GM18858 (cell line): ENCODE results near the gene TMEM222.

ENCODE experiments used
- ATAC-seq: cut with Tn5 transposase; IDR thresholded peaks from one replicate; pipeline ENCODE4 v1.9.1; 2021; ENCODE audit not compliant: unreplicated experiment

TMEM222 gene

DNA sequence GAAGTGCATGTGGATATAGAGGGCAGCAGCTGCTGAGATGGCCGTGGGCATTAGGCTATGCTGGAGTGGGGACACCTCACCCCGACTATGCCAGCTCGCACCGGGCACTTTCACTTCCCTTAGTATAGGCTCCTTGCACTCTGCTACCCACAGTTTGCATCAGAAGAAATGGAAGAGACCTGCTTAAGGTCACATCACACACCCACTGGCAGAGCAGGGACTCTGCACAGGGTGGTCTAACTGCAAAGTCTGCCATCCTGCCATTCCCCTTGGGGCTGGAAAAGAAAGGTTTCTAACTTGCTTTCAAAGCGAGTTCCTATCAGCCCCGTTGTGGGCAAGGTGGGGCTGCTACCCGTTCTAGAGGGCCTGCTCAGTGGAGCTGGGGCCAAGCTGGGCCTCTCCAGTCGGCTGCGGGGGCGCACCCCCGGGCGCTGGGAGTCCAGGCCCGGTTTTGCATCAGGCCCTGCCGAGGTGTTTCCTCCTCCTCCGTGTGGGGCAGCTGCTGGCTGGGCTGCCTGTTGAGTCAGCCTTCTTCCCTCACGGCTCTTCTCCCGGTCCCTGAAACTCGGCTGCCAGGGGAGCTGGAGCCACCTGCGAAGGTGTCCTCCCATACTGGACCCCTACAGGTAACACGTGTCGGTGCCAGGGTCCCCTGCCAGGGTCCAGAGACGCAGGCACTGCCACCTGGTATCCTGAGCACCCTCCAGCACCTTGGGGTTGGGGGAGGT, 19.7 kb downstream of the TMEM222 start, which contains the start of gene SYTL1:
TSS of gene SYTL1 (plus strand) at position 498 of the 728 bp plus-strand sequence. CDS start 3,313 bp downstream, outside the sequence.
- peak; percentile 48 for ATAC-seq

DNA sequence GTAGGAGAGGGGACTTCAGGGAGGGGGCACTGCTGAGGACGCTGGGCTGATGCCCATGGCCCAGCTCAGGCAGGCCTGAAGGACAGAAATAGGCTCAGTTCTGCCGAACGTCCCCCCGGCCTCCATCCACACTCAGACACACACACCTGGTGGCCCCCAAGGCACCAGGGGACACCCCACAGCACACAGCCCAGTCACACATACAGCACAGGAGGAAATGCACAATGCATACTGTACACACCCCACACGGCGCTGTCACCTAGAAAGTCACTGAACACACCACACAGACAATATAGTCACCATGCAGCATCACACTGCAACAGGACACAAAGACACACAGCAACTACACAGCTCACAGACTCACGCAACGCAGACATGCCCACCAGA, 20.4 kb downstream of the TMEM222 start:
- no peak for ATAC-seq

DNA sequence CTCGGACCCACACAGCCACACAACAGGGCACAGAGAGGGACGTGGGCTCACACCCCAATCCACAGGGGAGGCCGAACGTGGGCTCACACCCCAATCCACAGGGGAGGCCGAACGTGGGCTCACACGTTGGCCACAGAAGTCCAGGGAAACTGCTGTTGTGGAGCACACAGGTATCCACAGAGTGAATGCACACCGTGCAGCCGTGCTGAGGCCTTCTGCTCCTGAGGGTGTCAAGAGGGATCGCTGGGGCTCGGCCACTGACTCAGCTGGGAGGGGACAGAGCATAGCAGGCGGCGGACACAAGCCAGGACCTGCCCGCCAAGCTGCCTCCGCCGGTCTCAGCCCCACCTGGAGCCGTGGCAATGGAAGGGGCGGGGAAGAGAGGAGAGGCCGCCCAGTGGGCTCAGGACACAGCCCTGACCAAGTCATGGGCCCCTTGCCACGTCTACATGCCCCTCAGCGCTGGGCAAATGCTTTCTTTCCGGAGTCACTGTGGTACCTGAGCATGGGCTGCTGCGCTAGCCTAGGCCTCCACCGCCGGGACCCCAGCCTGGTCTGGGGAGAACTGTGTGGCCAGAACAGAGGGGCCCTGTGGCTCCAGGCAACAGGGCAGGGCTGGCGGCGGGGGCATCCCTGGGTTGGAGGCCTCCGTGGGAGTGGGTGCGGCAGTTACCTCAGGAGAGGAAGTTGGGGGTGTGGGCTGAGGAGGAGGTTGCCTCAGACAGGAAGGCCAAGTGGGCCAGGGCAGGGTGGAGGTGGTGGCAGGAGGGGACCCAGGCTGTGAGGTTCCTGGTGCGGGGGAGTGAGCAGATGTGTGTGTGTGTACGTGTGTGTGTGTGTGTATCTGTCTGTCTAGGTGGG, 21.0 kb downstream of the TMEM222 start:
- ATAC-seq = no peak

DNA sequence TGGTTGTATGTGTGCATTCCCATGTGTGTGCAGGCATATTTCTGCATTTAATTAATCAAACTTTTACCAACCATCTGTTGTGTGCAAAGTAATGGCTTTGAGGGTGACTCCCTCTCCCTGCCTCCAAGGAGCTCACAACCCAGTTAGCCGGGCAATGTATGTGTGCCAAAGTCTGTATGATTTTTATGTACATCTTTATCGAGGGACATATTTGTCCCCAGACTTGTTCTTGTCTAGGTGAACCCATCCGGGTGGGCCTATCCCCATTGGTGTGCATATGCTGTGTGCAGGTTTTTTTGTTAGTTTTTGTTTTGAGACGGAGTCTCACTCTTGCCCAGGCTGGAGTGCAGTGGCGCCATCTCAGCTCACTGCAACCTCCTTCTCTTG, 21.7 kb downstream of the TMEM222 start:
- ATAC-seq = no peak

DNA sequence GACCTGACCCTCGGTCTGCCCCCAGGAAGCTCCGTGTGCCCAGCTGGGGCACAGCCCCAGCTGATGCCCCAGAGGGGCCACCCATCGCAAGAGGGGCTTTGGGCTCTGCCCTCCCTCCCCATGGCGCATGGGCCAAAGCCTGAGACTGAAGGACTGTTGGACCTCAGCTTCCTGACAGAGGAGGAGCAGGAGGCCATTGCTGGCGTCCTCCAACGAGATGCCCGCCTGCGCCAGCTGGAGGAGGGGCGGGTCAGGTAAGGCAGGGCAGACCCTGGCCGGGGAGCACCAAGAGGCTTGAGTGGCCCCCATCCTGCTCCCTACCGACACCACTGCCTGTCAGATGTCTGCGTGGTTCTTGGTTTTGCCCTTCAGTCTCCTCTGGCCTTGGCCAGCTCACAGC, 23.3 kb downstream of the TMEM222 start:
- no peak for ATAC-seq

DNA sequence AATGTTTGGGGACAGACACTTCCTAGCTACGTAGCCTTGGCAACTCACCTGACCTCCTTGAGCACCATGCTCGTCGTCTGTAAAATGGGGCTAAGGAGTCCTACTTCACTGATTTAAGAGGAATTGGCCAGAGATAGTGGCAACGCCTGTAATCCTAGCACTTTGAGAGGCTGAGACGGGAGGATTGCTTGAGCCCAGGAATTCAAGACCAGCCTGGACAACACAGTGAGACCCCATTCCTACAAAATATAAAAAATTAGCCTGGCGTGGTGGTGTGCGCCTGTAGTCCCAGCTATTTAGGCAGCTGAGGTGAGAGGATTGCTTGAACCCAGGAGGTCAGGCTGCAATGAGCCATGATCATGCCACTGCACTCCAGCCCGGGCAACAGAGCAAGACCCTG, 24.4 kb downstream of the TMEM222 start:
- ATAC-seq = no peak

DNA sequence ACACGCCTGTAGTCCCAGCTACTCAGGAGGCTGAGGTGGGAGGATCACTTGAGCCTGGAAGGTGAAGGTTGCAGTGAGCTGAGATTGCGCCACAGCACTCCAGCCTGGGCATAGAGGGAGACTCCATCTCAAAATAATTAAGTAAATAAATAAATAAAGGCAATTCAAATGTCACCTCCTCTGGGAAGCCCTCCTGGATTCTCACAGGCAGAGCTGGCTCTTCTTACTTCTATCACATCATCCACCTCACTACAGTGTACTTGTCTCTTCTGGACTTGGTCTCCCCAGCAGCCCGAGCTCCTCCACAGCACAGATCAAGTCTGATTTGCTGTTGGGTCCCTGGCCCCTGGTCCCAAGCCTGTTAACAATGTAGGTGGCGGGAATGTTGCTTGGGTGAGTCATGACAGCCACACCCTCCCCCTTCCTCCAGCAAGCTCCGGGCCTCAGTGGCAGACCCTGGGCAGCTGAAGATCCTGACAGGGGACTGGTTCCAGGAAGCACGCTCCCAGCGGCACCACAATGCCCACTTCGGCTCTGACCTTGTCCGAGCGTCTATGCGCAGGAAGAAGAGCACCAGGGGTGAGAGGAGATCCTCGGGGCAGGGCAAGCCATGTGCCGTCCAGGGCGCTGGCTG, 25.1 kb downstream of the TMEM222 start:
- no peak for ATAC-seq

DNA sequence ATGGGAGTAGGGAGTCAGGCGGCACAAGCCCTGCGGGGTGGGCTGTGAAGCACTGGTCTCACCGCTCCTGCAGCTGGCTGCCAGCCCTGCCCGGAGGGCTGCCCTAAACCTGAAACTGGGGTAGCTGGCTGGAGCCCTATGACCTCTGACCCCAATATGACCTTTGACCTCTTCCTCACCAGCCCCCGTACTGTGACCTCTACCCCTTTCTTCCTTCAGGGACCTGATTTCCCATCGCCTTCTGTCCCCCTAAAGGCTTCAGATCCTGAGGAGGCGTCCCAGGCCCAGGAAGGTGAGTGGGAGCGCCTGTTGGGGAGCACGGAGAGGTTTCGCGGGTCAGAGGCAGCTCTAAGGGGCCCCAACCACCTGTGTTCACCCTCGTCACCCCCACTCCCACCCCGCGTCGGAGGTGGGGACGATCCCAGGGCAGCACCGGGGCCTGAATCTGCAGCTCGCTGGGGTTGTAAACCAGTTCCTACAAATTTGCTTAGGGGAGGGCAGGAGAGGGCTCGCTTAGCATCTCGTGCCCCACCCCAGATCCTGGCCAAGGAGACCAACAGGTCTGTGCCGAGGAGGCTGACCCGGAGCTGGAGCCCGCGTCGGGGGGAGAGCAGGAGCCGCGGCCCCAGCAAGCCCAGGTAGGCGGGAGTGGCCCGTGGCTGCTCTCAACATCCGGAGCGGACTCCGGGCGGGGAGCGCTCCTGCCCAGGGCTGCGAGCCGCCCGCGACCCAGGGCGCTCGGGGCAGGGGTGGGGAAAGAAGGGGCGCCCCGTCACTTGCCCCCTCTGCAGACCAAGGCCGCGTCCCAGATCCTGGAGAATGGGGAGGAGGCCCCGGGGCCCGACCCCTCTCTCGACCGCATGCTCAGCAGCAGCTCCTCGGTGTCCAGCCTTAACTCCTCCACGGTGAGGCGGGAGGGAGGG, 27.2 kb downstream of the TMEM222 start:
- ATAC-seq = no peak

DNA sequence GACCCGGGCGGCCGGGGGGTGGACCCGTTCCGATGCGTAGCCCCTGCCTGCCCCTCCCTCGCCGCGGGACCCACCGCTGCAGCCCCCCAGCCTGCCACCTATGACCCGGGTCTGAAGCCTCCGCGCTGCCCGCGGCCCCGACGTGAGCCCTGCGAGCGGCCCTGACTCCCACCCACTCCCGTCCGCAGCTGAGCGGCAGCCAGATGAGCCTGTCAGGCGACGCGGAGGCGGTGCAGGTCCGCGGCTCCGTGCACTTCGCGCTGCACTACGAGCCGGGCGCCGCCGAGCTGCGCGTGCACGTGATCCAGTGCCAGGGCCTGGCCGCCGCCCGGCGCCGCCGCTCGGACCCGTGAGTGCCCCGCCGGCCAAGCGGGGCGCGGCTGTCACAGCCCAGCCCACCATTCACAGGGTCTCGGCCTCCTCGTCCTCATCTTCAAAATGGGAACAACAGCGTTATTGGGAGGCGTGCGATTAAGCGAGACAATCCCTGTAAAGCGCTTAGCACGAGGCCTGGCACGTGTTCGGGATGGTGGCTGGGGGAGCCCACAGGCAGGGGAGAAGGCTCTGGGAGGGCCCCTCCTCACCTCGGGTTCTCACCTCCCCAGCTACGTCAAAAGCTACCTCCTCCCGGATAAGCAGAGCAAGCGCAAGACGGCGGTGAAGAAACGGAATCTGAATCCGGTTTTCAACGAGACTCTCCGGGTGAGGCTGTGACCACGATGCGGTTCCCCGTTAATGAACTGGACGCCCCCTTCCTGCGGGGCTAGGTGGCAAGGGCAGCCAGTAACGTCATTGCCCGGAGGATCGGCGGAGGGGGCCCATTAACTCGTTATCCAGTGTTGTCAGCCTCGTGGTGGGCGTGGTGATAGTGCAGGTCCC, 28.1 kb downstream of the TMEM222 start:
- no peak for ATAC-seq

DNA sequence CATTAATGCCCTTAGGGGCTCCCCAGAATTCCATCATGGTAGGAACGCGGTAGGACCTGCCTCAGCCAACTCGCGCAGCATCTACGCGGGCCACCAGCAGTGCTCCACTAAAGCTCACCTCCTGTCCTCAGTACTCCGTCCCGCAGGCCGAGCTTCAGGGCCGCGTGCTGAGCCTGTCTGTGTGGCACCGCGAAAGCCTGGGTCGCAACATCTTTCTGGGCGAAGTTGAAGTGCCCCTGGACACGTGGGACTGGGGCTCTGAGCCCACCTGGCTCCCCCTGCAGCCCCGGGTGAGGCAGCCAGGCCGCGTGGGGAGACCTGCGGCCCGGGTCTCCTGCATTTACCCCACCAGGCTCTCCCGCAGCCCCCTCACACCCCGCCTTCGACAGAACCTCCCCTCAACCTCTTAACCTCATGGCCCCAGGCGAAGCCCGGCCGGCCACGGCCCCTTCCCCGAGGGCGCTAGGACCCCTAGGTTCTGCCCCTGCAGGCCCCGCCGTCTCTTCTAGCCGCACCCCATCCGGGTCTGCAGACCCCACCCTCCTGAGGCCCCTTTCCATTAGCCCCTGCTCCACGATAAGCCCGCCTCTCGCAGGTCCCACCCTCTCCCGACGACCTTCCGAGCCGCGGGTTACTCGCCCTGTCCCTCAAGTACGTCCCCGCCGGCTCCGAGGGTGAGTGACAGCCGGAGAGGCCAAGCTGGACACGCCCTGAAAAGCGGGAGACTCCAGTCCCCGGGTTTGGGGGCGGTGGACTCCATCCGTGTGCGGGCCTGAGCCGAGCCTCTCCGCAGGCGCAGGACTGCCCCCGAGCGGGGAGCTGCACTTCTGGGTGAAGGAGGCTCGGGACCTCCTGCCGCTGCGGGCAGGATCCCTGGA, 28.9 kb downstream of the TMEM222 start:
- ATAC-seq = no peak

DNA sequence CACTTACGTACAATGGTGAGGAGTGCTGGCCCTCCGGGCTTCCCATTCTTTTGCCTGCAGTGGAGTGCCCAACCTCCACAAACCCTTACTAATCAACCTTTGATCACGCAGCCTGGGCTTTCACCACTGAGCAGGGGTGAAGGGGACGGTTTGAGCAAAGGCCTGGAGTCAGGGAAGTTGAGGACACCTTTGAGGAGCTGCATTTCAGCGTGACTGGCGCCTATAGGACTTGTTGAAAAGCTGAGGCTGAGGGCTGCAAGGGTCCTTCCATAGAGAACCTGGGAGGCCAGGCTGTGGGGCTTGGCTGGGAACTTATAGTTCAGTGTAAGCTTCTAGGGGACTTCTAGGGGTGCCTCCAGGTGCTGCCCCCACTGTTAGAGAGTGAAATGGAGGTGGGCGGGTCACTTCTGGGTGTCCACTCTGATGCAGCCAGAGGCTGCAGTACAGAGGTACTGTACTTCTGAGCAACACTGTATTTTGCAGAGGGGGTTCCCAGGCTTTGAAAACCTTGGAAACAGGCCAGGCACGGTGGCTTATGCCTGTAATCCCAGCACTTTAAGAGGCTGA, 29.7 kb downstream of the TMEM222 start:
- ATAC-seq = no peak

DNA sequence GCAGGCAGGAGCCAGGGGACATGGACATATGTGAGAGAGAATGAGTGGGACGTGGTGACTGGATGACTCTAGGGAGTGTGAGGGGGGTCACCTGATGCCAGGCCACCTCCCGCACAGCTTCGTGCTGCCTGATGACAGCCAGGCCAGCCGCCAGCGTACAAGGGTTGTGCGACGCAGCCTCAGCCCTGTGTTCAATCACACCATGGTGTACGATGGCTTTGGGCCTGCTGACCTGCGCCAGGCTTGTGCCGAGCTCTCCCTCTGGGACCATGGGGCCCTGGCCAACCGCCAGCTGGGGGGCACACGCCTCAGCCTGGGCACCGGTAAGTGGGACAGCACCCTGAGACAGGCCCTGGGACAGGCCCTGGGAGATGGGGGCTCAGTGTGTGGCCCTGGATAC, 31.2 kb downstream of the TMEM222 start:
- no peak for ATAC-seq

DNA sequence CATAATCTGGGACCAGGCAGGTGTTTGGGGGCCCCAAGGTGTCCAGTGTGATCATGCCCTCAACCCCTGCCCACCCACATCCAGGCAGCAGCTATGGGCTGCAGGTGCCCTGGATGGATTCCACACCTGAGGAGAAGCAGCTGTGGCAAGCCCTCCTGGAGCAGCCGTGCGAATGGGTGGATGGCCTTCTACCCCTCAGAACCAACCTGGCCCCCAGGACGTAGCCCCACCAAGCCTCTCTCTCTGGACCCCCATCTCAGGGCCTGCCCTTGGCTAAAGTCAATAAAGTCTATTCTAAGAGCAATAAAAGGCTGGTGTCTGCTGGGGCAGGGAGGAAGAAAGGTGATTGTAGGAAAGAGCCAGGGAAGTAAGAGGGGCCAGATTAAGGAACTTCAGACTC, 31.7 kb downstream of the TMEM222 start:
- ATAC-seq = no peak

DNA sequence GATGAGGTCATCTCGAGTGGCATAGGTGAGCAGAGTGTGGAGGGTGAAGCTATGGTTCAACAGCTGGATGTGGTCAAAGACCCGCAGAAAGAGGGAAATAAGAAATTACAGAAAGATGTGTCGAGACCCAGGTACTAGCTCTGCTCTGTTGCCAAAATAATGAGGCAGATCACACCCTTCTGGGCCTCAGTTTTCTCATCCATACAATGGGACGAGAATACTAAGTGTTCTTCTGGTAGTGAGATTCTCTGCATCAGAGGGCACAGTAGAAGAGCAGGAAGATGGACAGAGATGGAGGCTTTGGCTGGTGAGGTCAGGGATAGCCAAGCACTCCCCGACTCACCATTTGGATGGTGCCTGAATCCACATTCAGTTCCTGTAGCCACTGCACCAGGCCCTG, 33.7 kb downstream of the TMEM222 start:
- no peak for ATAC-seq

DNA sequence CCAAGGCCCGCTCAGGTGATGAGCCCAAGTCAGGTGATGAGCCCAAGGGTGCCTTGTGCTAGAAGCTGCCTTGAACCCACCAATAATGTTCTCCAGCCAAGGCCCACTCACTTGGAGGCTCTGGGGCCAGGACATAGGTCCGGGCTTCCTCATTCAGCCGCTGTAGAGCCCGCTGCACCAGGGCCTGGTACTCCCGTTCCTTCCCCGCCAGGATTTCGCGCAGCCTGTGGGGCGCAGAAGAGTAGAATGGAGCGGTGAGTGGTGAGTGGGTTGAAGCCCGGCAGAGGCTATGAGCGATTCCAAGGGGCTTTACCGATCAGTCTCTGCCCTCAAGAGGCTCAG, 34.3 kb downstream of the TMEM222 start:
- ATAC-seq = no peak

DNA sequence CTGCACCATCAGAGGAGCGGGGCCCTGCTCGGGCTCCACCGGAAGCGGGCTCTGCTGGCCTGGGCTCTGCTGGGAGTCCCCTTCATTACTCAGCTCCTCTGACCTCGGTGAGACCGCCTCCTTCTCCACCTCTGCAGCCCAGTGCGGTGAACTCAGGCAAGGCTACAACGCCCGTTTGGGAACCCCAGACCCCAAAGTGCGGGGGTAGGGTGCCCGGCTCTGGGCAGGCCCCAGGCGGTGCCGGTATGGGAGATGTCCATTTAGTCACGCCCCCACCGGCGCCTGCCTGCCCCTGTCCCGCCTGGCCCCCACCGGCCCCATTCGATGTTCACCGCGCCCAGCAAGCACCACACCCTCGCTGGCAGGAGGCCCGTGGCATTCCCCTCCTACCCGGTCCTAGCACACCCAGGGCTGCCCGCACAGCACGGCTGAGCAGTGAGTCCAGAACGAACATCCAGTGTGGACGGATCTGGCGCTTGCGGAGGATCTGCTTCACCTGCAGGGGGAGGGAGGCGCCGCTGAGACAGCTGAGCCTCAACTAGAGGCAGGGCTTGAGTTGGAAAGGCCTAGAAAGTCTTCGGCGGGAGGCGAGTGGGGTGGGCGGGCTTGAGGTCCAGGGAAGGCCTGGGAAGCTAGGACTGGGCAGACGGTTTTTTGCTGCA, 34.8 kb downstream of the TMEM222 start:
- no peak for ATAC-seq

DNA sequence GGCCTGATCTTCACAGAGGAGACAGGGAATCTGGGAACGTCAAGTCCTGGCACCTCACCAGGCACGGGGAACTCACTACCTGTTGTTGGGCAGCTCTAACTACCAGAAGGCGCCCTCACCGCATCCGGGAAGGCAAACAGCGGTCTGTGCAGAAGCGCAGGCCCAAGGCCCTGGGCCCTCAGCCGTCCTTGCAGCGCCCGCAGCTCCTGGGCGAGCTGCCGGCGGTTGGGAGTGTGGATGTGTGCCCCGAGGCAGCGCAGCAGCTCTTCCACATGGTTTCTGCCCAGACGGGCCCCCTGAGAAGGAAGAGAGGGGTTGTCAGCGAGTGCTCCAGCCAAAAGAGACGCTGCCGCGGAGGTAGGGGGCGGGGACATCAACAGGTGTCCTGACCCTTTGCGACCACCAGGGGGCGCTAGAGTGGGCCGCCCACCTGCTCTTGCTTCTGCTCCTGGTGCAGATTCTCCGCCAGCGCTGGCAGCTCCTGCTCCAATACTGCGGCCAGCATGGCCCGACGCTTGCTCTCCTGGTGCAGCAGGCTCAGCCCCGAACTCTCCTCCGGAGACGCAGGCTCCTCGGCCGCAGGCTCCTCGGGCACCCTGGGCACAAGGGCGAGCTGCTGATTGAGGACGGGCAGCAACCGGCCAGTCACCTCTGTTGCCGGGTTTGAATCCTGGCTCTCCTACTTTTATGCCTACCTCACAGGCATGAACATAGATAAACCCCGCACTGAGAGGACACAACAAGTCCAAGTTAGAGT, 35.5 kb downstream of the TMEM222 start:
- ATAC-seq = no peak
